CD4-positive, alpha-beta memory T cell (primary cell): Measurements from ENCODE around the gene ARHGAP11B. TPM values are rescaled to one million over a fixed set of nuclear protein-coding genes. Genes with fewer than 3 reads are reported as not detected.
"Not testable (repeated sequence)": the region's sequence is repeated elsewhere in the genome, so short reads cannot be mapped to it uniquely, and the experiment has no call there.

Experiments used
- CTCF ChIA-PET: fragments of 350-600 bp; sonication (Branson Sonifier 250); formaldehyde crosslinking; loops from one replicate; lab custom pipeline; 2021; ENCODE audit warnings: inconsistent platforms; ENCODE audit not compliant: partially characterized antibody; lab: Charles Lee
- POLR2A ChIA-PET: fragments of 350-600 bp; sonication (Branson Sonifier 250); formaldehyde crosslinking; loops from one replicate; lab custom pipeline; 2021; ENCODE audit not compliant: partially characterized antibody; lab: Charles Lee
- DNase-seq, 5 donors: peaks; one replicate each; pipeline versions ENCODE4 v3.0.0 to v3.0.0-alpha.2; 2020 to 2022; ENCODE audit warnings: mixed read lengths in 1 of 5
- H3K27ac ChIP-seq: one replicate; pipeline ENCODE4 v1.7.0; 2013; ENCODE audit warnings: low read depth, low read length
- H3K27me3 ChIP-seq: 2 replicates; pipeline ENCODE4 v1.7.0; 2013; ENCODE audit warnings: mild to moderate bottlenecking, low read length, moderate library complexity; ENCODE audit not compliant: insufficient read depth
- H3K36me3 ChIP-seq: 2 replicates; pipeline ENCODE4 v1.7.0; 2013; ENCODE audit warnings: mild to moderate bottlenecking, low read length, moderate library complexity; ENCODE audit not compliant: insufficient read depth
- H3K4me1 ChIP-seq: 2 replicates; pipeline ENCODE4 v1.7.0; 2013; ENCODE audit warnings: mild to moderate bottlenecking, low read length, moderate library complexity; ENCODE audit not compliant: insufficient read depth
- H3K4me3 ChIP-seq, 2 donors: one replicate each; pipeline ENCODE4 v1.7.0; 2013; ENCODE audit warnings: low read length in 2 of 2, mild to moderate bottlenecking in 1 of 2
- H3K9me3 ChIP-seq, 2 donors: one replicate each; pipeline ENCODE4 v1.7.0; 2013; ENCODE audit warnings: low read length in 2 of 2, control low read depth in 1 of 2; ENCODE audit not compliant: control insufficient read depth in 1 of 2
- H3K27ac Mint-ChIP-seq, 7 donors: one replicate each; pipeline ENCODE4 v1.8.0; 2020 to 2021; ENCODE audit warnings: mixed read lengths in 7 of 7, mild to moderate bottlenecking in 6 of 7, inconsistent platforms in 3 of 7, moderate library complexity in 3 of 7
- H3K27me3 Mint-ChIP-seq, 2 donors: one replicate each; pipeline ENCODE4 v1.8.0; 2020 to 2021; ENCODE audit warnings: mixed read lengths in 2 of 2
- H3K36me3 Mint-ChIP-seq, 2 donors: one replicate each; pipeline ENCODE4 v1.8.0; 2020 to 2021; ENCODE audit warnings: mixed read lengths in 2 of 2, inconsistent platforms in 1 of 2, mild to moderate bottlenecking in 1 of 2
- H3K4me1 Mint-ChIP-seq, 4 donors: one replicate each; pipeline ENCODE4 v1.8.0; 2020 to 2021; ENCODE audit warnings: mixed read lengths in 4 of 4, mild to moderate bottlenecking in 1 of 4
- H3K4me3 Mint-ChIP-seq, 8 donors: one replicate each; pipeline ENCODE4 v1.8.0; 2020 to 2021; ENCODE audit warnings: mixed read lengths in 8 of 8, mild to moderate bottlenecking in 7 of 8, moderate library complexity in 6 of 8, inconsistent platforms in 3 of 8
- H3K9me3 Mint-ChIP-seq, 8 donors: one replicate each; pipeline ENCODE4 v1.8.0; 2020 to 2021; ENCODE audit warnings: mixed read lengths in 8 of 8, mild to moderate bottlenecking in 5 of 8, inconsistent platforms in 3 of 8, moderate library complexity in 1 of 8
- intact Hi-C: fragments of 100-400 bp; cut with micrococcal nuclease; formaldehyde crosslinking; loops from one replicate; pipeline ENCODE4 v1.15.1; 2023
- polyA plus RNA-seq, 2 donors: library from polyadenylated mRNA; unstranded; fragments of 300-500 nt; fragmentation: Illumina TruSeq; gene quantifications; one replicate each; pipeline ENCODE4 v1.2.3, GENCODE V29; 2021
- total RNA-seq, 2 experiments: library from RNA; stranded (reverse); gene quantifications; one replicate each; pipeline ENCODE4 v1.2.3, GENCODE V29; 2021

ARHGAP11B gene

GRCh38 chr15:30675126-30675525 lies 49.2 kb downstream of the ARHGAP11B start:
- H3K27ac ChIP-seq, result no peak overlapping the region
- H3K27me3 ChIP-seq, result no peaks in the 10 kb centered on the region
- Mint-ChIP-seq H3K4me3 (no peak overlapping the region), H3K9me3 (no peaks in the 10 kb centered on the region), H3K4me1 (no peaks in the 10 kb centered on the region), H3K27me3 (no peaks in the 10 kb centered on the region), H3K27ac (no peak overlapping the region), H3K36me3 (no peaks in the 10 kb centered on the region)
- ChIA-PET POLR2A (no interaction called here), CTCF (interaction anchor here (1.0 kb wide), 1 partner anchor 10 kb away, joined by 3 read pairs; no protein-coding TSS in a partner anchor)
- no peak for DNase-seq
- no peak overlapping the region for H3K4me3 ChIP-seq
- H3K36me3 ChIP-seq, result no peaks in the 10 kb centered on the region
- no peaks in the 10 kb centered on the region for H3K4me1 ChIP-seq
- intact Hi-C loops, result no loop called here
- H3K9me3 ChIP-seq, result no peaks in the 10 kb centered on the region

- H3K4me3 Mint-ChIP-seq, H3K27me3 Mint-ChIP-seq, H3K4me1 ChIP-seq, intact Hi-C loops, H3K9me3 ChIP-seq, H3K36me3 Mint-ChIP-seq, H3K9me3 Mint-ChIP-seq, DNase-seq, H3K27ac ChIP-seq, H3K36me3 ChIP-seq, H3K27ac Mint-ChIP-seq, H3K4me1 Mint-ChIP-seq, H3K27me3 ChIP-seq, CTCF ChIA-PET, H3K4me3 ChIP-seq, POLR2A ChIA-PET: not testable (repeated sequence)
Measured at GRCh38 chr15:30675891-30676290, 50.0 kb downstream of the ARHGAP11B start.

- H3K27me3 ChIP-seq, H3K9me3 ChIP-seq, H3K36me3 Mint-ChIP-seq, H3K9me3 Mint-ChIP-seq, H3K27me3 Mint-ChIP-seq, intact Hi-C loops, POLR2A ChIA-PET, CTCF ChIA-PET, H3K27ac ChIP-seq, H3K4me3 Mint-ChIP-seq, H3K36me3 ChIP-seq, DNase-seq, H3K4me3 ChIP-seq, H3K27ac Mint-ChIP-seq, H3K4me1 ChIP-seq, H3K4me1 Mint-ChIP-seq: not testable (repeated sequence)
Measured at GRCh38 chr15:30680997-30681396, 55.1 kb downstream of the ARHGAP11B start.

GRCh38 chr15:30685709-30686285 lies 59.9 kb downstream of the ARHGAP11B start:
- H3K36me3 Mint-ChIP-seq, H3K9me3 ChIP-seq, H3K4me3 Mint-ChIP-seq, H3K36me3 ChIP-seq, POLR2A ChIA-PET, CTCF ChIA-PET, H3K27me3 ChIP-seq, H3K27ac ChIP-seq, H3K4me1 ChIP-seq, H3K4me3 ChIP-seq, H3K4me1 Mint-ChIP-seq, H3K9me3 Mint-ChIP-seq, DNase-seq, intact Hi-C loops, H3K27me3 Mint-ChIP-seq: not testable (repeated sequence)
- H3K27ac Mint-ChIP-seq, result peak overlapping the region in 2 of 7 donors; percentile 9 to 70

- H3K9me3 ChIP-seq, POLR2A ChIA-PET, H3K27me3 ChIP-seq, H3K27ac ChIP-seq, H3K27me3 Mint-ChIP-seq, H3K4me1 Mint-ChIP-seq, H3K36me3 Mint-ChIP-seq, H3K9me3 Mint-ChIP-seq, H3K36me3 ChIP-seq, H3K4me1 ChIP-seq, H3K27ac Mint-ChIP-seq, H3K4me3 Mint-ChIP-seq, intact Hi-C loops, DNase-seq, H3K4me3 ChIP-seq, CTCF ChIA-PET: not testable (repeated sequence)
Measured at GRCh38 chr15:30686651-30687050, 60.7 kb downstream of the ARHGAP11B start.

Other genes with a start within 250 kb of the ARHGAP11B start
- gene CHRFAM7A, start 232.6 kb upstream of the ARHGAP11B start, total RNA-seq, result under 1 TPM in 1 of 2 experiments, not detected in 1; 0.33 TPM
- gene CHRFAM7A, start 232.6 kb upstream of the ARHGAP11B start, polyA plus RNA-seq, result not detected
- gene GOLGA8R, start 211.9 kb upstream of the ARHGAP11B start, total RNA-seq, result 1 to 10 TPM; 4.2 to 4.6 TPM
- gene GOLGA8R, start 211.9 kb upstream of the ARHGAP11B start, polyA plus RNA-seq, result under 1 TPM in 1 of 2 donors, not detected in 1; 0.06 TPM
- gene GOLGA8Q, start 74.1 kb upstream of the ARHGAP11B start, total RNA-seq, result 1 to 10 TPM in 1 of 2 experiments, not detected in 1; 2.1 TPM
- not detected for gene GOLGA8Q, start 74.1 kb upstream of the ARHGAP11B start, polyA plus RNA-seq
- not detected for gene GOLGA8H, start 22.1 kb upstream of the ARHGAP11B start, total RNA-seq
- not detected for gene GOLGA8H, start 22.1 kb upstream of the ARHGAP11B start, polyA plus RNA-seq